HepG2 (cell line): ENCODE results near the gene RINL. TPM values are rescaled to one million over a fixed set of nuclear protein-coding genes. Genes with fewer than 3 reads are reported as not detected.

ENCODE experiments used
- AHR ChIP-seq: IDR thresholded peaks from 2 replicates; pipeline ENCODE4 v1.6.1; 2018; ENCODE audit warnings: missing genetic modification reagents, missing compliant biosample characterization
- FLYWCH1 ChIP-seq: sonication (generic); formaldehyde crosslinking; IDR thresholded peaks from 2 replicates; pipeline ENCODE4 v1.8.1; 2023; ENCODE audit warnings: mild to moderate bottlenecking, missing genetic modification reagents
- FOXK1 ChIP-seq: sonication (generic); formaldehyde crosslinking; IDR thresholded peaks from 2 replicates; pipeline ENCODE4 v1.4.0; 2020; ENCODE audit warnings: low read depth, missing genetic modification reagents, borderline replicate concordance
- HCFC1 ChIP-seq: fragments of 150-350 bp; IDR thresholded peaks from 2 replicates; pipeline ENCODE4 v1.6.1; 2014; ENCODE audit warnings: low read depth, low read length
- HDAC6 ChIP-seq: fragments of 200-600 bp; sonication (generic); IDR thresholded peaks from 2 replicates; pipeline ENCODE4 v1.7.0; 2017; ENCODE audit warnings: mild to moderate bottlenecking, antibody characterized with exemption, low read length, low read depth
- MED13 ChIP-seq: sonication (generic); formaldehyde crosslinking; IDR thresholded peaks from 2 replicates; pipeline ENCODE4 v1.5.0; 2020; ENCODE audit warnings: missing genetic modification reagents
- MEIS1 ChIP-seq: sonication (generic); formaldehyde crosslinking; IDR thresholded peaks from 2 replicates; pipeline ENCODE4 v1.9.0; 2021; ENCODE audit warnings: mild to moderate bottlenecking, missing genetic modification reagents, moderate library complexity, borderline replicate concordance
- MTA1 ChIP-seq: sonication (generic); formaldehyde crosslinking; IDR thresholded peaks from 2 replicates; pipeline ENCODE4 v1.4.0; 2020; ENCODE audit warnings: missing genetic modification reagents, mild to moderate bottlenecking, borderline replicate concordance
- NAIF1 ChIP-seq: sonication (generic); formaldehyde crosslinking; IDR thresholded peaks from 2 replicates; pipeline ENCODE4 v1.5.0; 2020; ENCODE audit warnings: mild to moderate bottlenecking, missing genetic modification reagents, borderline replicate concordance
- NBN ChIP-seq: fragments of 450-650 bp; conservative IDR thresholded peaks from 2 replicates; pipeline ENCODE4 v1.6.1; 2017
- NFIB ChIP-seq: sonication (generic); formaldehyde crosslinking; IDR thresholded peaks from 2 replicates; pipeline ENCODE4 v1.9.0; 2021; ENCODE audit warnings: missing genetic modification reagents, mild to moderate bottlenecking, borderline replicate concordance
- THYN1 ChIP-seq: sonication (generic); formaldehyde crosslinking; IDR thresholded peaks from 2 replicates; pipeline ENCODE4 v1.8.1; 2023; ENCODE audit warnings: low read depth, mild to moderate bottlenecking, moderate library complexity, missing genetic modification reagents, borderline replicate concordance
- TMF1 ChIP-seq: sonication (generic); formaldehyde crosslinking; IDR thresholded peaks from 2 replicates; pipeline ENCODE4 v1.8.1; 2022; ENCODE audit warnings: low read depth, missing genetic modification reagents
- ZC3H4 ChIP-seq: sonication (generic); formaldehyde crosslinking; IDR thresholded peaks from 2 replicates; pipeline ENCODE4 v1.4.0; 2020; ENCODE audit warnings: missing genetic modification reagents, borderline replicate concordance
- ZFP41 ChIP-seq: sonication (generic); formaldehyde crosslinking; IDR thresholded peaks from 2 replicates; pipeline ENCODE4 v1.4.0; 2020; ENCODE audit warnings: mild to moderate bottlenecking, missing genetic modification reagents, borderline replicate concordance
- ZNF34 ChIP-seq: sonication (generic); formaldehyde crosslinking; IDR thresholded peaks from 2 replicates; pipeline ENCODE4 v1.4.0; 2020; ENCODE audit warnings: mild to moderate bottlenecking, missing genetic modification reagents, borderline replicate concordance
- ZNF383 ChIP-seq: sonication (generic); formaldehyde crosslinking; IDR thresholded peaks from 2 replicates; pipeline ENCODE4 v1.4.0; 2020; ENCODE audit warnings: missing genetic modification reagents, mild to moderate bottlenecking, borderline replicate concordance
- ZNF788 ChIP-seq: sonication (generic); formaldehyde crosslinking; IDR thresholded peaks from 2 replicates; pipeline ENCODE4 v1.5.0; 2020; ENCODE audit warnings: mild to moderate bottlenecking, missing genetic modification reagents, borderline replicate concordance
- ZSCAN29 ChIP-seq: sonication (generic); formaldehyde crosslinking; conservative IDR thresholded peaks from 2 replicates; pipeline ENCODE4 v1.4.0; 2020; ENCODE audit warnings: mild to moderate bottlenecking, missing genetic modification reagents
- polyA plus RNA-seq, 8 experiments: library from polyadenylated mRNA; depleted of rRNA in 3 of 8; stranded (reverse) in 7 of 8; unstranded in 1 of 8; fragments of >200 nt; fragmentation: Illumina TruSeq in 4 of 8; extraction: Trizol in 4 of 8; gene quantifications; 2 replicates each; pipeline versions ENCODE4 v1.2.1 to v1.2.3, GENCODE V29; 2011 to 2016; ENCODE audit warnings: low read depth in 4 of 8, missing spikeins in 1 of 8, mixed read lengths in 1 of 8; ENCODE audit not compliant: insufficient read depth in 1 of 8
- total RNA-seq, 5 experiments: library from RNA; depleted of rRNA; stranded (reverse); fragments of >200 nt; fragmentation: Illumina TruSeq; extraction: Trizol; gene quantifications; 2 replicates each; pipeline ENCODE4 v1.2.3, GENCODE V29; 2016; ENCODE audit warnings: low read depth in 1 of 5
- TF ChIP-seq, protein P1 (sequence below): sonication (generic); formaldehyde crosslinking; IDR thresholded peaks from 2 replicates; pipeline ENCODE4 v1.4.0; 2020; ENCODE audit warnings: missing genetic modification reagents
- TF ChIP-seq, protein P2 (sequence below): sonication (generic); formaldehyde crosslinking; conservative IDR thresholded peaks from 2 replicates; pipeline ENCODE4 v1.8.1; 2023; ENCODE audit warnings: missing genetic modification reagents
- TF ChIP-seq, protein P3 (sequence below): sonication (generic); formaldehyde crosslinking; IDR thresholded peaks from 2 replicates; pipeline ENCODE4 v1.5.1; 2020; ENCODE audit warnings: mild to moderate bottlenecking, moderate library complexity, missing genetic modification reagents
- TF ChIP-seq, protein P4 (sequence below): sonication (generic); formaldehyde crosslinking; IDR thresholded peaks from 2 replicates; pipeline ENCODE4 v1.5.0; 2020; ENCODE audit warnings: missing genetic modification reagents
- TF ChIP-seq, protein P5 (sequence below): conservative IDR thresholded peaks from 2 replicates; pipeline ENCODE4 v1.6.1; 2018; ENCODE audit warnings: missing genetic modification reagents

Gene RINL
- total and polyA plus RNA-seq, 2 of the 13 experiments (the other 11 are each of a cell fraction or from before 2014, with no cell fraction given) = 11.4 to 18.0 TPM

DNA sequence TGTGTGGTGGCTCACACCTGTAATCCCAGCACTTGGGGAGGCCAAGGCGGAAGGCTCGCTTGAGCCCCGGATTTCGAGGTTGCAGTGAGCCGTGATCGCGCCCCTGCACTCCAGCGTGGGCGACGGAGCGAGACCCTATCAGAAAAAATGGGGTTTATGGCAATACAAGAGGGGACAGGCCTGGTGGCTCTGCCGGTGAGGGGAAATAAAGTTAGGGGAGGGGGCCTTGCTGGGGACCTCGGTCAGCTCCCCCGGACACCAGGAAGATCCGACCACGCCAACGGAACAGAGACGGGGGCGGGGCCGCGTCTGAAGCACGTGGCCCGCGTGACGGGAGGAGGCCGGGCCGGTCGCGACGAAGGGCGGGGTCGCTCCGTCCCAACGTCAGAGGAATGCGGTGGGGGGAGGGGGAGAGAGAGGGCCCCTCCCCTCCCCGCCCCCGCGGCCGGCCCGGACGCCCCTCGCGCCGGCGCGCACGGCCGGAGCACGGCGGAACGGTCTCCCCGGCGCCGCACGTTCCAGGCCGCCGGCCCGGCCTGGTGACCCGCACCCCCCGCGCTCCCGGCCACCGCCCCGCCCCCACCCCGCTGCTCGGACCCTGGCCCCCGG, 26.3 kb downstream of the RINL start (continued):
- TF ChIP-seq, protein P1, sequence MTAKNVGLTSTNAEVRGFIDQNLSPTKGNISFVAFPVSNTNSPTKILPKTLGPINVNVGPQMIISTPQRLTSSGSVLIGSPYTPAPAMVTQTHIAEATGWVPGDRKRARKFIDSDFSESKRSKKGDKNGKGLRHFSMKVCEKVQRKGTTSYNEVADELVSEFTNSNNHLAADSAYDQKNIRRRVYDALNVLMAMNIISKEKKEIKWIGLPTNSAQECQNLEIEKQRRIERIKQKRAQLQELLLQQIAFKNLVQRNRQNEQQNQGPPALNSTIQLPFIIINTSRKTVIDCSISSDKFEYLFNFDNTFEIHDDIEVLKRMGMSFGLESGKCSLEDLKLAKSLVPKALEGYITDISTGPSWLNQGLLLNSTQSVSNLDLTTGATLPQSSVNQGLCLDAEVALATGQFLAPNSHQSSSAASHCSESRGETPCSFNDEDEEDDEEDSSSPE (CRISPR knock-in tag) = 0 out of 2 replicates have a peak, but pooled peaks have one; percentile 49
- TF ChIP-seq, protein P2, sequence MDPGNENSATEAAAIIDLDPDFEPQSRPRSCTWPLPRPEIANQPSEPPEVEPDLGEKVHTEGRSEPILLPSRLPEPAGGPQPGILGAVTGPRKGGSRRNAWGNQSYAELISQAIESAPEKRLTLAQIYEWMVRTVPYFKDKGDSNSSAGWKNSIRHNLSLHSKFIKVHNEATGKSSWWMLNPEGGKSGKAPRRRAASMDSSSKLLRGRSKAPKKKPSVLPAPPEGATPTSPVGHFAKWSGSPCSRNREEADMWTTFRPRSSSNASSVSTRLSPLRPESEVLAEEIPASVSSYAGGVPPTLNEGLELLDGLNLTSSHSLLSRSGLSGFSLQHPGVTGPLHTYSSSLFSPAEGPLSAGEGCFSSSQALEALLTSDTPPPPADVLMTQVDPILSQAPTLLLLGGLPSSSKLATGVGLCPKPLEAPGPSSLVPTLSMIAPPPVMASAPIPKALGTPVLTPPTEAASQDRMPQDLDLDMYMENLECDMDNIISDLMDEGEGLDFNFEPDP (CRISPR knock-in tag) = no peak
- TF ChIP-seq MED13 (CRISPR knock-in tag) = no peak
- TF ChIP-seq TMF1 (CRISPR knock-in tag) = no peak
- TF ChIP-seq NBN = no peak
- peak; percentile 64; the same call in 1 of the 2 replicates for TF ChIP-seq FOXK1 (CRISPR knock-in tag)
- no peak for TF ChIP-seq NAIF1 (CRISPR knock-in tag)
- no peak for TF ChIP-seq ZC3H4 (CRISPR knock-in tag)
- TF ChIP-seq ZFP41 (CRISPR knock-in tag) = no peak
- TF ChIP-seq, protein P3, sequence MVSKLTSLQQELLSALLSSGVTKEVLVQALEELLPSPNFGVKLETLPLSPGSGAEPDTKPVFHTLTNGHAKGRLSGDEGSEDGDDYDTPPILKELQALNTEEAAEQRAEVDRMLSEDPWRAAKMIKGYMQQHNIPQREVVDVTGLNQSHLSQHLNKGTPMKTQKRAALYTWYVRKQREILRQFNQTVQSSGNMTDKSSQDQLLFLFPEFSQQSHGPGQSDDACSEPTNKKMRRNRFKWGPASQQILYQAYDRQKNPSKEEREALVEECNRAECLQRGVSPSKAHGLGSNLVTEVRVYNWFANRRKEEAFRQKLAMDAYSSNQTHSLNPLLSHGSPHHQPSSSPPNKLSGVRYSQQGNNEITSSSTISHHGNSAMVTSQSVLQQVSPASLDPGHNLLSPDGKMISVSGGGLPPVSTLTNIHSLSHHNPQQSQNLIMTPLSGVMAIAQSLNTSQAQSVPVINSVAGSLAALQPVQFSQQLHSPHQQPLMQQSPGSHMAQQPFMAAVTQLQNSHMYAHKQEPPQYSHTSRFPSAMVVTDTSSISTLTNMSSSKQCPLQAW = 0 out of 2 replicates have a peak, but pooled peaks have one; percentile 13
- TF ChIP-seq AHR (CRISPR knock-in tag) = peak; percentile 17; the same call in 1 of the 2 replicates
- TF ChIP-seq HCFC1 = peak; percentile 24; the same call in 1 of the 2 replicates
- TF ChIP-seq HDAC6 = no peak
- TF ChIP-seq, protein P4, sequence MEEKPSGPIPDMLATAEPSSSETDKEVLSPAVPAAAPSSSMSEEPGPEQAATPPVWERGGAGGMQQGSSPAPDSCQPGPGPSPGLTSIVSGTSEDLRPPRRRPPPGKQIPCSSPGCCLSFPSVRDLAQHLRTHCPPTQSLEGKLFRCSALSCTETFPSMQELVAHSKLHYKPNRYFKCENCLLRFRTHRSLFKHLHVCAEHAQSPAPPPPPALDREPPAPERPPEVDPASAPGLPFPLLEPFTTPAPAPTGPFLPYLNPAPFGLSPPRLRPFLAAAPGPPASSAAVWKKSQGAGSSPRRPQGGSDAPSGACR (CRISPR knock-in tag) = no peak
- TF ChIP-seq THYN1 (CRISPR knock-in tag) = no peak
- peak; percentile 75; the same call in 1 of the 2 replicates for TF ChIP-seq ZNF788 (CRISPR knock-in tag)
- no peak for TF ChIP-seq ZNF34 (CRISPR knock-in tag)
- no peak for TF ChIP-seq ZSCAN29
- TF ChIP-seq MEIS1 (CRISPR knock-in tag) = peak; percentile 65
- TF ChIP-seq MTA1 (CRISPR knock-in tag) = peak; percentile 9; the same call in 1 of the 2 replicates
- TF ChIP-seq FLYWCH1 (CRISPR knock-in tag) = no peak
- TF ChIP-seq NFIB = no peak
- TF ChIP-seq, protein P5, sequence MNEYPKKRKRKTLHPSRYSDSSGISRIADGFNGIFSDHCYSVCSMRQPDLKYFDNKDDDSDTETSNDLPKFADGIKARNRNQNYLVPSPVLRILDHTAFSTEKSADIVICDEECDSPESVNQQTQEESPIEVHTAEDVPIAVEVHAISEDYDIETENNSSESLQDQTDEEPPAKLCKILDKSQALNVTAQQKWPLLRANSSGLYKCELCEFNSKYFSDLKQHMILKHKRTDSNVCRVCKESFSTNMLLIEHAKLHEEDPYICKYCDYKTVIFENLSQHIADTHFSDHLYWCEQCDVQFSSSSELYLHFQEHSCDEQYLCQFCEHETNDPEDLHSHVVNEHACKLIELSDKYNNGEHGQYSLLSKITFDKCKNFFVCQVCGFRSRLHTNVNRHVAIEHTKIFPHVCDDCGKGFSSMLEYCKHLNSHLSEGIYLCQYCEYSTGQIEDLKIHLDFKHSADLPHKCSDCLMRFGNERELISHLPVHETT = peak; percentile 86
- no peak for TF ChIP-seq ZNF383
